C4-2B (cell line): ENCODE measurements around the gene TLCD1.

ENCODE experiments used
- H3K27ac ChIP-seq: fragments of 450-650 bp; 2 replicates; pipeline ENCODE4 v1.5.1; 2017
- CTCF ChIP-seq: fragments of 450-650 bp; conservative IDR thresholded peaks from 2 replicates; pipeline ENCODE4 v1.5.1; 2017; ENCODE audit warnings: mild to moderate bottlenecking
- ZFX ChIP-seq: fragments of 450-650 bp; IDR thresholded peaks from 2 replicates; pipeline ENCODE4 v1.6.1; 2017

Gene TLCD1

GRCh38 chr17:28750178-28751047 is 24.4 kb upstream of the TLCD1 start:
- H3K27ac ChIP-seq, result no peak overlapping the region; the same call in 1 of the 2 replicates
- no peak for TF ChIP-seq ZFX
- peak; percentile 100 for TF ChIP-seq CTCF

- TF ChIP-seq CTCF, result 0 out of 2 replicates have a peak, but pooled peaks have one; percentile 75
- no peak for TF ChIP-seq ZFX
- H3K27ac ChIP-seq, result peak overlapping the region; percentile 96
Observed at GRCh38 chr17:28749516-28750177, 23.6 kb upstream of the TLCD1 start.

GRCh38 chr17:28748852-28749515 is 23.0 kb upstream of the TLCD1 start:
- H3K27ac ChIP-seq, result peak overlapping the region; percentile 96
- TF ChIP-seq CTCF, result no peak
- TF ChIP-seq ZFX, result no peak

- peak overlapping the region; percentile 96 for H3K27ac ChIP-seq
- no peak for TF ChIP-seq CTCF
- TF ChIP-seq ZFX, result no peak
Observed at GRCh38 chr17:28747801-28748750, 22.0 kb upstream of the TLCD1 start.

GRCh38 chr17:28747051-28747691 is 21.1 kb upstream of the TLCD1 start:
- TF ChIP-seq CTCF, result no peak
- no peak for TF ChIP-seq ZFX
- peak overlapping the region; percentile 96 for H3K27ac ChIP-seq

- peak overlapping the region; percentile 96 for H3K27ac ChIP-seq
- TF ChIP-seq ZFX (no peak), CTCF (no peak)
Observed at GRCh38 chr17:28746611-28747050, 20.6 kb upstream of the TLCD1 start.
